Stimulated activated memory B cell treated with anti-CD40 and anti-IgM and Interleukin-4, amounts not matched to agents 10 μg/mL and 1 μg/mL and 100 μg/mL, for 72 hours (primary cell): ENCODE measurements around the gene COLGALT1.
A peak's percentile ranks its signal among the peaks of the same experiment; 100 is the strongest.
"Not testable (repeated sequence)": the region's sequence is repeated elsewhere in the genome, so short reads cannot be mapped to it uniquely, and the experiment has no call there.

Experiments
- ATAC-seq: fragments of 150-1000 bp; cut with Tn5 transposase; 2 replicates; pipeline ENCODE4 v1.10.0; 2021
- H3K27ac Mint-ChIP-seq: one replicate; pipeline ENCODE4 v1.8.0; 2022; ENCODE audit warnings: mild to moderate bottlenecking, mixed read lengths
- H3K27me3 Mint-ChIP-seq: one replicate; pipeline ENCODE4 v1.8.0; 2022; ENCODE audit warnings: mixed read lengths
- H3K36me3 Mint-ChIP-seq: one replicate; pipeline ENCODE4 v1.8.0; 2022; ENCODE audit warnings: mixed read lengths
- H3K4me1 Mint-ChIP-seq: one replicate; pipeline ENCODE4 v1.8.0; 2022; ENCODE audit warnings: mixed read lengths
- H3K4me3 Mint-ChIP-seq: one replicate; pipeline ENCODE4 v1.8.0; 2022; ENCODE audit warnings: mild to moderate bottlenecking, moderate library complexity, mixed read lengths
- H3K9me3 Mint-ChIP-seq: one replicate; pipeline ENCODE4 v1.8.0; 2022; ENCODE audit warnings: mixed read lengths

Gene COLGALT1

GRCh38 chr19:17585395-17585794 is 29.9 kb downstream of the COLGALT1 start:
- H3K4me3 Mint-ChIP-seq, H3K27ac Mint-ChIP-seq, ATAC-seq, H3K4me1 Mint-ChIP-seq, H3K9me3 Mint-ChIP-seq: not testable (repeated sequence)
- Mint-ChIP-seq H3K27me3 (peaks cover 11% of the 10 kb centered on the region), H3K36me3 (peaks cover 24% of the 10 kb centered on the region)

DNA sequence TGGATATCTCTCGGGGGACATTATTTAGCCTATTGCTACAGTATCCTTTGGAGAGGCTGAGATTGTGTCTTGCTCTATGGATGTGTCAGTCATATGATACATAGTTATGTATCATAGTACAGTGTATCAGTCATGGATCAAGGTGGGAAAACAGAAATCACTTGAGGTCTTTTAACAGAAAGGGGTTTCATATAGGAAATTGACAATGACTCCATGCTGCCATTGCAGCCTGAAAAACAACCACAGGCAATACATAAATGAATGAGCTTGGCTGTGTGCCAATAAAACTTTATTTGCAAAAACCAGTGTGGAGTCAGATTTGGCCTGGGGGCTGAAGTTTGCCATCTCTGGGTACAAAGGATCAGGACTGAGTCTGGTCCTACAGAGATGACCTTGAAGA is 35.4 kb downstream of the COLGALT1 start:
- H3K27me3 Mint-ChIP-seq: peaks cover 20% of the 10 kb centered on the region
- ATAC-seq: no peak
- H3K9me3 Mint-ChIP-seq: no peaks in the 10 kb centered on the region
- no peak overlapping the region for H3K27ac Mint-ChIP-seq
- H3K4me3 Mint-ChIP-seq: no peak overlapping the region
- H3K4me1 Mint-ChIP-seq: no peaks in the 10 kb centered on the region
- H3K36me3 Mint-ChIP-seq: no peaks in the 10 kb centered on the region

GRCh38 chr19:17594296-17594695 is 38.8 kb downstream of the COLGALT1 start:
- ATAC-seq, H3K27ac Mint-ChIP-seq, H3K4me3 Mint-ChIP-seq, H3K9me3 Mint-ChIP-seq, H3K36me3 Mint-ChIP-seq, H3K4me1 Mint-ChIP-seq: not testable (repeated sequence)
- H3K27me3 Mint-ChIP-seq: peaks cover 19% of the 10 kb centered on the region

- peaks cover 21% of the 10 kb centered on the region for H3K27me3 Mint-ChIP-seq
- not testable (repeated sequence) for H3K9me3 Mint-ChIP-seq, H3K4me3 Mint-ChIP-seq, H3K4me1 Mint-ChIP-seq, H3K36me3 Mint-ChIP-seq, ATAC-seq, H3K27ac Mint-ChIP-seq
Observed at GRCh38 chr19:17598063-17598462, 42.6 kb downstream of the COLGALT1 start.

DNA sequence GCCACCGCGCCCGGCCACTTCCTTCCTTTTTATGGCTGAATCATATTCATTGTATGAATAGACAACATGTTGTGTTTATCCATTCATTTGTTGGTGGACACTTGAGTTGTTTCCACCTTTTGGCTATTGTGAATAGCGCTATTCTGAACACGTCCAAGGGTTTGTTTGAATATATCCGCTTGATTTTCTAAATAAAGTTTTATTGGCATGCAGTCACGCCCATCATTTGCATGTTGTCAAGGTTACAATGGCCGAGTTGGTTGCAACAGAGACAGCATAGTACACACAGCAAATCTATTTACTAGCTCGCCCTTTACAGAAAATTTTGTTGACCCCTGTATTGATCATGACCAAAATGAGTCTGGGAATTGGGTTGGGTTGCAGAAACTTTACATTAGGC is 43.5 kb downstream of the COLGALT1 start:
- Mint-ChIP-seq H3K27ac (no peak overlapping the region), H3K4me1 (peaks cover 10% of the 10 kb centered on the region), H3K27me3 (peaks cover 30% of the 10 kb centered on the region), H3K9me3 (no peaks in the 10 kb centered on the region), H3K4me3 (no peak overlapping the region), H3K36me3 (no peaks in the 10 kb centered on the region)
- no peak for ATAC-seq

DNA sequence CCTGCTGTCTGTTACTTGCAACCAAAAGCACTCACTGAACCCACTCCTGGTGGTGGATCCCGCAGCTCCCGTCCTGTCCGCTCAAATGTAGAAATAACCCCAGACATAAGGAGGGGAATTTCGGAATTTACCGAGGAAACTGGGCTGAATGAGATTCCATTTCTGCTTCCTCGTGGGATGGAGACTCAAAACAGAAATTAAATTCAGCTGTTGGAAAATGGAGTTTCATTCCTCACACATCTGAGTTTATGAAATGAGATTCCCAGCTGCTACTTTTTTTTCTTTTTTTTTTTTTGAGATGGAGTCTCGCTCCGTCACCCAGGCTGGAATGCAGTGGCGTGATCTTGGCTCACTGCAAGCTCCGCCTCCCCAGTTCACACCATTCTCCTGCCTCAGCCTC is 44.3 kb downstream of the COLGALT1 start:
- no peak for ATAC-seq
- Mint-ChIP-seq H3K4me3 (no peak overlapping the region), H3K4me1 (peaks cover 10% of the 10 kb centered on the region), H3K27me3 (peaks cover 38% of the 10 kb centered on the region), H3K27ac (no peak overlapping the region), H3K36me3 (no peaks in the 10 kb centered on the region), H3K9me3 (no peaks in the 10 kb centered on the region)

- H3K9me3 Mint-ChIP-seq: no peaks in the 10 kb centered on the region
- H3K4me3 Mint-ChIP-seq: no peak overlapping the region
- no peaks in the 10 kb centered on the region for H3K36me3 Mint-ChIP-seq
- H3K4me1 Mint-ChIP-seq: peaks cover 16% of the 10 kb centered on the region
- peaks cover 39% of the 10 kb centered on the region for H3K27me3 Mint-ChIP-seq
- no peak for ATAC-seq
- H3K27ac Mint-ChIP-seq: no peak overlapping the region
Observed at GRCh38 chr19:17601683-17602082, 46.2 kb downstream of the COLGALT1 start.

GRCh38 chr19:17602217-17602616 is 46.8 kb downstream of the COLGALT1 start:
- no peaks in the 10 kb centered on the region for H3K9me3 Mint-ChIP-seq
- H3K36me3 Mint-ChIP-seq: no peaks in the 10 kb centered on the region
- ATAC-seq: no peak
- peaks cover 39% of the 10 kb centered on the region for H3K27me3 Mint-ChIP-seq
- peaks cover 21% of the 10 kb centered on the region for H3K4me1 Mint-ChIP-seq
- no peak overlapping the region for H3K27ac Mint-ChIP-seq
- no peak overlapping the region for H3K4me3 Mint-ChIP-seq

- Mint-ChIP-seq H3K4me1 (peaks cover 21% of the 10 kb centered on the region), H3K4me3 (no peak overlapping the region), H3K27ac (no peak overlapping the region), H3K27me3 (peaks cover 39% of the 10 kb centered on the region), H3K36me3 (no peaks in the 10 kb centered on the region), H3K9me3 (no peaks in the 10 kb centered on the region)
- ATAC-seq: no peak
Observed at GRCh38 chr19:17602872-17603510, 47.5 kb downstream of the COLGALT1 start.

DNA sequence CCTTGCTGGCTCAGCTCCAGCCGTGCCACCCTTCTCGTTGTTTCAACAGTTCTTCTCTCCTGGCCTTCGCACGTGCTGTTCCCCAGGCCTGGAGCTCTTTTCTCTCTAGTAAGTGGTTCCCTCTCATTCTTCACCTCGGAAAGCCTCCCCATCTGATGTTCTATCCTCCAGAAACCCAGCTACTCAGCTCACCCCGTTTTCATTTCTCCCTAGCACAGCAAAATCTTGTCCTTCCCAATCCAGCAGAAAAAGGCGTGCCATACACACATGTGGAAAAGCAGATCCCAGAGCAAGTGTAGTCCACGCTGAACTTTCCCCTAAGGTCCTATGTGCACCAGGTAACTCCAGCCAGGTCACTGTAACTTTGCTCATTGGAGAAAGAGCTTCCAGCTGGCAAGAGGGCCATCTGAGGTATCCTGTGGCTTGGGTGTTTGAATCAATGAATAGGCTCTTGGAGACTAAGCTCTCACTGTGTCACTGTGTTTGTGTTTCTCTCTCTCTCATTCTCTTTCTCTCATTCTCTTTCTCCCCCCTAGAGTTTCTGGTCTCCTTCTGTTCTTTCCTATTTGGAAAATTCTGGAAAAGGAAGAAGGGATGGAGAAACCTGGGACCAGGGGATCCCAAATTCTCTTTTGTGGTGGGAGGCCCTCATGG is 49.0 kb downstream of the COLGALT1 start:
- Mint-ChIP-seq H3K36me3 (no peaks in the 10 kb centered on the region), H3K27me3 (peaks cover 39% of the 10 kb centered on the region), H3K4me3 (no peak overlapping the region), H3K27ac (no peak overlapping the region), H3K4me1 (peaks cover 21% of the 10 kb centered on the region), H3K9me3 (peaks cover 3% of the 10 kb centered on the region)
- no peak for ATAC-seq

GRCh38 chr19:17605117-17605516 is 49.7 kb downstream of the COLGALT1 start:
- peaks cover 4% of the 10 kb centered on the region for H3K9me3 Mint-ChIP-seq
- no peak overlapping the region for H3K27ac Mint-ChIP-seq
- peaks cover 39% of the 10 kb centered on the region for H3K27me3 Mint-ChIP-seq
- no peak overlapping the region for H3K4me3 Mint-ChIP-seq
- no peak for ATAC-seq
- H3K4me1 Mint-ChIP-seq: peaks cover 21% of the 10 kb centered on the region
- H3K36me3 Mint-ChIP-seq: no peaks in the 10 kb centered on the region

GRCh38 chr19:17605761-17606589 is 50.5 kb downstream of the COLGALT1 start:
- Mint-ChIP-seq H3K4me3 (peak overlapping the region; percentile 82), H3K27ac (peak overlapping the region; percentile 66), H3K9me3 (peaks cover 4% of the 10 kb centered on the region), H3K27me3 (peaks cover 39% of the 10 kb centered on the region), H3K4me1 (peaks cover 21% of the 10 kb centered on the region), H3K36me3 (no peaks in the 10 kb centered on the region)
- ATAC-seq: peak; percentile 94

DNA sequence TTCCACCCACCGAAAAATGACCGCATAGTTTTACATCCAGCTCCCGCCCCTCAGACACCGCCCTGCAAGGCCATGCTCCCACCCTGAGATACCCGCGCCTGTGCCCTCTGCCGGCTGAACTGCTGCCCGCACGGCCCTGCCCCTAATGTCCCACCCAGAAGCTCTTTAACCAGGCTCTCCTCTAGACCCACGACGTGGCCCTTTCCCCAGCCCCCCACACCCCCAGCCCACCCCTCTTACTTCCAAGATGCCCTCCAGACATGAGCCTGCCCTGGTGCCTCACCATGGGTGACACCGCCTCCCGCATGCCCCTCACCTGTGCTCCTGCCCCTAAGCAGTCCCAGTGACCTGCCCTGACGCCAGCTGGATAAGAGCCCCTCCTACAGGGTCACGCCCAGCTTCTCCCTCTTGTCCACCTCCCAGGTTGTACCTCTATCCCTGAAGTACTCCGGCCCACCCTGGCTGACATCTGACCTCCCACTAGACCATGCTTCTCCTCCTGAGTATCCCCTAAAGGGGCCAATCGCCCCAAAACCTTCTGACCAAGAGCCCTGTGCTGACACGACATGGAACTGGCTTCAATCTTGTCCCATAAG is 51.2 kb downstream of the COLGALT1 start:
- Mint-ChIP-seq H3K27me3 (peaks cover 32% of the 10 kb centered on the region), H3K4me1 (peaks cover 21% of the 10 kb centered on the region), H3K36me3 (no peaks in the 10 kb centered on the region), H3K4me3 (peak overlapping the region; percentile 82), H3K9me3 (peaks cover 4% of the 10 kb centered on the region), H3K27ac (peak overlapping the region; percentile 66)
- peak; percentile 58 for ATAC-seq

DNA sequence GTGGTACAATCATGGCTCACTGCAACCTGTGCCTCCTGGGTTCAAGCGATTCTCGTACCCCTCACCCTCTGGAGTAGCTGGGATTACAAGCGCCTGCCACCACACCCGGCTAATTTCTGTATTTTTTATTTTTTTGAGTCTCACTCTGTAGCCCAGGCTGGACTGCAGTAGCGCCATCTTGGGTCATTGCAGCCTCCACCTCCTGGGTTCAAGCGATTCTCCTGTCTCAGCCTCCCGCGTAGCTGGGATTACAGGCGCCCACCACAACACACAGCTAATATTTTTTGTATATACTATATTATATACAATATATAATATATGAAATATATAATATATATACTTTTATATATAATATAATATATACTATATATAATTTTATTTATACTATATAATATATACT is 52.5 kb downstream of the COLGALT1 start:
- Mint-ChIP-seq H3K27me3 (peaks cover 30% of the 10 kb centered on the region), H3K27ac (no peak overlapping the region), H3K4me3 (no peak overlapping the region), H3K4me1 (peaks cover 11% of the 10 kb centered on the region), H3K36me3 (no peaks in the 10 kb centered on the region), H3K9me3 (peaks cover 4% of the 10 kb centered on the region)
- ATAC-seq: no peak

DNA sequence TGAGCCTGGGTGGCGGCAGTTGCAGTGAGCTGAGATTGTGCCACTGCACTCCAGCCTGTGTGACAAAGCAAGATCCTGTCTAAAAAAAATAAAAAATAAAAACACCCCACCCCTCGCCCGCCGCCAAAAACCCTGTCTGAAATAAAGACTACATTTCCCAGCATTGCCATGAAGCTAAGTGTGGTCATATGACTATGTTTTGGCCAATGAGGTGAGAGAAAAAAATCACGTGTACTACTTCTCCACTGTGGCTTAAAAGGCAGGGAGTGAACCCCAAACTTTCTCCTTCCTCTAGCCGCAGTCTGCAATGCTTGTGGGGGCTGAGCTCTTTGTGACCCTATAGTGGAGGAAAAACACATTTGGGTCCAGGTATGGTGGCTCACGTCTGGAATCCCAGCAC is 54.9 kb downstream of the COLGALT1 start:
- Mint-ChIP-seq H3K9me3 (peaks cover 4% of the 10 kb centered on the region), H3K4me1 (peaks cover 11% of the 10 kb centered on the region), H3K27ac (no peak overlapping the region), H3K27me3 (peaks cover 10% of the 10 kb centered on the region), H3K36me3 (no peaks in the 10 kb centered on the region), H3K4me3 (no peak overlapping the region)
- no peak for ATAC-seq
